CD1c-positive myeloid dendritic cell (primary cell): Measurements from ENCODE around the gene TTC7B.
"Not testable (repeated sequence)": the region's sequence is repeated elsewhere in the genome, so short reads cannot be mapped to it uniquely, and the experiment has no call there.

Source experiments
- DNase-seq: peaks from one replicate; pipeline ENCODE4 v3.0.0-alpha.2; 2016; ENCODE audit errors: extremely low spot score

TTC7B gene

DNA sequence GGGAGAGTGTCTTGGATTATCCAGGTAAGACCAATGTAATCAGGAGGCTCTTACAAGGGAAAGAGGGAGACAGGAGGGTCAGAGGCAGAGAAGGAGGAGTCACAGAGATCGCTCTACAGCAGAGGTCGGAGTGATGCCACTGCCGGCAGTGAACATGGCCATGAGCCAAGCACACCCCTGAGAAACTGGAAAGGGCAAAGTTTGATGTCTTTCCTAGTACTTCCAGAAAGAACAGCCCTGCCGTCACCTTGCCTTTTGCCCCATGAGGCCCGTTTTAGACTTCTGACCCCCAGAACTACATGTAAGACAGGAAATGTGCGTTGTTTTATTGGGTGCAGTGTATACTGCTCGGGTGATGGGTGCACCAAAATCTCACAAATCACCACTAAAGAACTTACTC is 285.7 kb downstream of the TTC7B start:
- DNase-seq: no peak

DNA sequence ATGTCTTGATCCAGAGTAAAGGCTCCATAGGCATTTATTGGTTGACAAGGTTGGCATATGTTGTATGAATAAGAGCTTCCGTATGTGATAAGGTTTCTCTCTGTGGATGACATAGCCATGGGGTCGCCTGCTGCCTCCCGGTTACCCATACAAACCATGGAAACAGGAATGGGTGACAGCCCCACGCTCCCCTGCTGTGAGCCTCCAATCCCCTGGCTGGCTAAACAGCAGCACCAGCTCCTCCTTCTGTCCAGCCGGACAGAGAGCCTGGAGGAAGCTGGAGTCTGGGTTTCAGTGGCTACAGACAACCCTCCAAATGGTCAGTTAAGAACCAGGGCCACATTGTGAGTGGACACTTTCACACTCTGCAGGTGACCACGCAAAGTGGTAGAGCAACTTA is 288.3 kb downstream of the TTC7B start:
- DNase-seq: no peak

DNA sequence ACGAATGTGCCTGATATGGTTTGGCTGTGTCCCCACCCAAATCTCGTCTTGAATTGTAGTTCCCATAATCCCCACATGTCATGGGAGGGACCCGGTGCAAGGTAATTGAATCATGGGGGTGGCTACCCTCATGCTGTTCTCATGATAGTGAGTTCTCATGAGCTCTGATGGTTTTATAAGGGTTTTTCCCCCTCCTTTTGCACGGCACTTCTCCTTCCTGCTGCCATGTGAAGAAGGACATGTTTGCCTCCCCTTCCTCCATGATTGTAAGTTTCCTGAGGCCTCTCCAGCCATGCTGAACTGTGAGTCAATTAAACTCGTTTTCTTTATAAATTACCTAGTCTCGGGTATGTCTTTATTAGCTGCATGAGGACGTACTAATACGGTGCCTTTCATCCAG is 289.7 kb downstream of the TTC7B start:
- not testable (repeated sequence) for DNase-seq

DNA sequence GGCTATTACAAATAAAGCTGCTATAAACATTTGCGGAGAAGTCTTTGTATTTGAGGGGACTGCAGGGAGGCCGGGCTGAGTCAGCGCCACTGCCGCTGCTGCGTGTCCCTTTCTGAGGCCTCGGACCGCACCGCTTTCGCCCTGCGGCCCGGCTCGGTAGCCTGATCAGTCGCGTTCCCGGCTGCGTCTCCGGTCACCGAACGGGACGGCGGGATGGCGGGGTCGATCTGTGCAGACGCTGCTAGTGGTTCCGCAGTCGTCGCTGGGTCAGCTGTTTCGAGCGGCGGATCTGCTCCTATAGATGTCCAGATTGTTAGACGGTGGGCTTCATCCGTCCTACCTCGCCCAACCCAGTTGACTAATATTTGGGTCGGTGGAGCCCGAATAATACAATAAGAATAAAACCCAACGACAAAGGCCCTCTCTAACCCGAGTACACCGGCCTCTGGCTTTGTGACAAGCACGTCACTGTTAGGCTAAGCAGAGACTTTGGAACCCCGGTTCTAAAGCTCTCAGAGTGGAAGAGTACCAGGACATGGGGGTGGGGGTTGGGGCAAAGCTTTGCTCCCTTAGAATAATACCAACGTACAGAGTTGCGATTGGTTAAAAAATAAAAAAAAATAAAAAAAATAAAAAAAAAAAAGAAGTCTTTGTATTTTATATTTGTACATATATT is 290.7 kb downstream of the TTC7B start:
- not testable (repeated sequence) for DNase-seq

DNA sequence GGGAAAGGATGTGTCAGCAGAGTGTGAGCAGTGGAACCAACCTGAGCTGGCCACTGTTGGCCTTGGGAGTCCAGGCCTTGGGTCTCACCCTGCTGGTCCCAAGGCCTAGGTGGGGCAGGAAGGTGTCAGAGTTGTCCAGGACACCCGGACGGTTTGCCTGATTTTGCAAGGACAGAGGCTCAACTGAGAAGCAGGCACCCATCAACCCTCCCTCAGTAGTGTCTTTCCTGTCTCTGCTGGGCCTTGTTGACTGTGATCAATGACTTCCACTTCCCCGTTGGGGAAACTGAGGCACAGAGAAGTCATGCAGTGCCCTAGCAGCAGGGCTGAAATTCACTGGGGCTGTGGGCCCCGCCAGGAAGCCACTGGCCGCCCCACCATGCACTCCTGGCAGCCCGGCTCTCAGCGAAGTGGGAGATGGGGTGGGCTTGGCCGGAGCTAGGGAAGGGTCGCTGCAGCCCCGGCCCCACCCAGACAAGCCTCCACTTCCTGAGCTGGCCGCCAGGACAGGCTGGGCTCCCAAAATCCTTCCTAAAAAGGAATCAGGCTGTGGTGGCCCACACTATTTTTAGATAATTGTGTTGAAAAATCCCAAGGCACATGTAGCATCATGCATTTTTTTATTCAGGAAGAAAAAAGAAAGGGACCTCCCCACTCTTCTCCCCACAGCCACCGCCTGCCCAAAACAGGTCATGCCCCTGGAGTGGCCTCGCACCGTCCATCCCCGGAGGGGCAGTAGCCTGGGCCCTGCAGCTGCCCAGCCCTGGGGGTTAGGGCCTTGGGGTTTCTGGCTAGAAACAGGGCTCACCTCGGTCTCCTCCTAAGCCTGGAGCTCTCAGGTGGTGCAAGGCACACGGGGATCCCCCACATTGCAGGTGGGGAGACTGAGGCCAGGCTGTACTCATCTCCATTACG is 292.0 kb downstream of the TTC7B start:
- DNase-seq: no peak

DNA sequence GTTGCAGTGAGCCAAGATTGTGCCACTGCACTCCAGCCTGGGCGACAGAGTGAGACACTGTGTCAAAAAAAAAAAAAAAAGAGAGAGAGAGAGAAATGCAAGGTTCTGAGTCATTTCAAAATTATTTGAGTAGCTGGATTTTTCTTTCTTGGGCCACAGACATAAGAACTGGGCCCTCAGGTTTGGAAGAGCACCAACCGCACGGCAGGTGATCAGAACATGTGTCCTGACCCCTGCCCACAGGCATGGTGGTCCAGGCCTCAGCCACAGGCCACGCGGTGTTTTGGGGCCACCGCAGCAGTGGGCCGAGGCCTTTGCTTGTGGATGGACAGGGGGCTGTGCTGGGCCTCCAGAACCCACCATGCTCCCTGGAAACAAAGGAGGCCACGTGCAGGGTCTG is 292.7 kb downstream of the TTC7B start:
- no peak for DNase-seq

DNA sequence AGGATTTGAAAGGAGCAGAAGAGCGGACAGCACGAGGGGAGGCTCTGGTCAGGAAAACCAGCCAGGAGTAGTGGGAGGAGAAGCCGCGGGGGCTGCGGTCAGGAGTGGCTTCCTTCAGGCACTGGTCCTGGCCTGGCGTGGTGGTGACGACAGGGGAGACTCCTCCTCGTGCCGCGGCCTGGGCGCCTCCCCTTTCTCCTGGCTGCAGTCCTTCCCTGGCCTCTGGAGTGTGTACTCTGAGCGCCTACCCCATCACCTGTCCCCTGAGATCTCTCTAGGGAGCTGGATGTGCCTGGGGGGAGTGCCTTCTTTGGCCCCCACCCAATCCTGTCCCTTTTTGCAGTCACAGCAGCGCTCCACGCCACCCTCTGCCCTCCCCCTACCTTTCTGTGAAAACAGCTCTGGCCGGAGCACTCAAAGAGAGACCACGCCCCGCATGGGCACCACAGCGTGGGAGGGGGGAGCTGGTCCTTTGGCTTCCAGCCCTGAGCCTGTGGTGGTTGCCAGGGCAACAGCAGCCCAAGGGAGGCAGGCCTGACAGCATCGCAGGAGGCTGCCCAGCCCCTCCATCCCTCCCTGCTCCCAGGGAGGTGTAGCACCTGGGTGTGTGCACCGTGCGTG is 293.5 kb downstream of the TTC7B start:
- no peak for DNase-seq

DNA sequence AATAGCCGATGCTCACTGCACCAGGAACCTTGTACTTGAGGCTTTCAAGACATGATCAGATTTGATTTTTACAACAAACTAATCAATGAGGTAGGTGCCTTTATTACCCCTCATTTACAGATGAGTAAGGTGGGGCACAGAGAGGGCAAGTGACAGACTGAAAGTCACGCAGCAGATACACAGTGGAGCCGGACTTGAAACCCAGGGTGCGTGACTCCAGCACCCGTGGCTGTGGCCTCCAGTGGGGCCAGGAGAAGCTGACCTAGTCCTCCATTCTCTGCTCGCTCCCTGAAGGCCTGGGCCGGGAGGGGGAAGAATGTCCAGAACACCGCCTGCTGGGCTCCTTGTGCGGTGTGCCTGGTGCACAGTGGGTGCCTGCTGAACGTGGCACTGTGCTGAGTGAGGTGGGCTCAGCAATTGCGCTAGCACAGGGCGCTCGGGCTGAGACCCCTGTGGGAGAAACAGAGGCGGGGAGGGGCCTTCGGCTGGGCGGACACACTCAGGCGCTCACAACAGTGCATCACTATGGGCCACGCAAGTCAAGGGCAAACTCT is 294.2 kb downstream of the TTC7B start:
- DNase-seq: no peak

DNA sequence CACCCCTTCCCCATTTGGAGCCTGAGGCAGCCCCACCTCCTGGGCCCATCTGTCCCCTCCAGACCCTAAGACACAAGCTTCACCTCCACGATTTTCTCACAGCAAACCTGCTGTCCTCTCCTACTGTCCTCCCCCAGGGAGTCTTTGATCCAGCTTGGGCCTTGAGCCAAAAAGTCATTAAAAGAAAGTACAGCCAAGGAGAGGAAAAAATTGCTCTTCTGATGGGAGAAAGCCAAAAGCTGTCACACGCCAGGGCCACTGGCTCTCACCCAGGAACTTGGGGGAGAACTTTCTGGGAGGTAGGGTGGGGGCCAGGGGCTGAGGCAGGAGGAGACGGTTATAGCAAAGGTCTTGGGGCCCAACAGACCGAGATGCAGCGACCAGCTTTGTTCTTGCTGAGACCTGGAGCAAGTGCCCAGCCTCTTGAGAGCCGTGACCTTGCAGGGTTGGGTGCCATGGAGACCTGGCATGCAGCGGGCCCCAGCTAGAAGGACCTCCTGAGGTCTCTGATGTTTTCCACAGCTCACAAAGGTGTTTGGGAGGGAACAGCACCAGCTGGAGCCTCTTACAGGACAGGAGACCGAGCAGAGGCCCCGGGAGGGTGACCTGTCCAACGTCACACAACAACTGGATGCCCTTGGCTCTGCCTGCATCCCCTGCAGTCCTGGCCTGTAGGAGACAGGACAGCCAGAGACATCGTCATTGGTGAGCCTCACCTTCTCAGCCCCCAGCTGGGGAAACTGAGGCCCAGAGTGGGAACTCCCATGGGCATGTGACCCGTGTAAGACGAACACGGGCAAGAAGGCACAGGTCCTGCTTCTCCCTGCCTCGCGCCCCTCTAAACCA is 294.9 kb downstream of the TTC7B start:
- DNase-seq: no peak

DNA sequence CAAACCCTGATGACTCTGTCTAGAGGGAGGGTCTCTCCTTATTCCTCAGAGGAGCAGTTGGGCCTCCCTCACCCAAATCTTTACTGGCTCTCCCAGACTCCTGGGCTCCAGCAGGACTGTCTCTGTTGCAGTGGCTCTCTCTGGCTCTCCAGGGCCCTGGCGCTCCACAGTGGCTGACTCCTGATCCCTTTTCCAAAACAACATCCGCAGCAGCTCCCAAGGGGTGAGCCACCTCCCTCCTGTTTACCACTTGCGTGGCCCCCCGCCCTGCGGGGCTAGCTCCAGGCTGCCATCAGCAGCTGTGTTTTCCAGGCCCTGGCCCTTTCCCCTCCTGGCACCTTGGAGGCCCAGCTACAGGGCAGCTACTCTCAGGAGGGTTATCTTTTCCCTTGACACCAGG is 295.9 kb downstream of the TTC7B start:
- no peak for DNase-seq

DNA sequence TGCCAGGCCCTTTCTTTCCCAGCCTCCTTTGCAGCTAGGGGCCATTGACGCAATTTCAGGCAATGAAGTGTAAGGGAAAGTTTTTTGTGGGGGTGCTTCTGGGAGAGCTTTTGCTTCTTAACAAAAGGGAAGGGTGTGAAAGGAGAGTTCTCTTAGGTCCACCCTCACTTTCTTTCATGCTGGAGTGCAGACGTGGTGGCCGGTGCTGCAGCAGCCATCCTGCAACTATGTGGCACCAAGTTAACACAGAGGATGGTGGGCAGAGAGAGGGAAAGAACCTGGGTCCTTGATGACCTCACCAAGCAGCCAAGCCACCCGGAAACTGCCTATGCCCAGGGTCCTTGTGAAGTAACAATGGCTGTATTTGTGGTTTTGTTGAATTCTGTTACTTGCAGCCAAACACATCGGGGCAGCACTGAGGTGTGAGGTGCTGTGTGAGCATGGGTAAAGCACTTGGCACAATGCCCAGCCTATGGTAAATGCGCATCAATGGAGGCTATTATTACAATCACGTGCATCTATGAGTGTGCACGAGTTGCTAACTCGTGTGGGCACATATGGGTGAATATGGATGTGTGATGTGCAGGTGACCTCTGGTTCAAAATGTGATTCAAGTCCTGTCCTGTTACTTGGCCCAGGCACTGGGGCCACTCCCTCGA is 296.8 kb downstream of the TTC7B start:
- DNase-seq: no peak

DNA sequence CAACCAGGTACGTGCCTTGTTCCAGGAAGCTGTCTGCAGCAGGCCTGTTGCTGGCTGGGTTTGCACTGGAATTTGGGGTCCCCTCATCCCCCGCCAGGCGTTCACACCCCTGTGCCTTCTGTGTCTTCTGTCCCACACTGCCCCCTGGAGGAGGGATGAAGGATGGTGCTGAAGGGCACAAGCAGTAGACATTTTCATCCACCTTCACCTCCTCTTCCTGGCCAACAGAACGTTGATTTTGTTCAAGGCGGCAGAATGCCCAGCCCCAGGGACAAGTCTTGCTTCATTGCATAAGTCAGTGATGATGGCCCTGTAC is 297.3 kb downstream of the TTC7B start:
- DNase-seq: no peak

DNA sequence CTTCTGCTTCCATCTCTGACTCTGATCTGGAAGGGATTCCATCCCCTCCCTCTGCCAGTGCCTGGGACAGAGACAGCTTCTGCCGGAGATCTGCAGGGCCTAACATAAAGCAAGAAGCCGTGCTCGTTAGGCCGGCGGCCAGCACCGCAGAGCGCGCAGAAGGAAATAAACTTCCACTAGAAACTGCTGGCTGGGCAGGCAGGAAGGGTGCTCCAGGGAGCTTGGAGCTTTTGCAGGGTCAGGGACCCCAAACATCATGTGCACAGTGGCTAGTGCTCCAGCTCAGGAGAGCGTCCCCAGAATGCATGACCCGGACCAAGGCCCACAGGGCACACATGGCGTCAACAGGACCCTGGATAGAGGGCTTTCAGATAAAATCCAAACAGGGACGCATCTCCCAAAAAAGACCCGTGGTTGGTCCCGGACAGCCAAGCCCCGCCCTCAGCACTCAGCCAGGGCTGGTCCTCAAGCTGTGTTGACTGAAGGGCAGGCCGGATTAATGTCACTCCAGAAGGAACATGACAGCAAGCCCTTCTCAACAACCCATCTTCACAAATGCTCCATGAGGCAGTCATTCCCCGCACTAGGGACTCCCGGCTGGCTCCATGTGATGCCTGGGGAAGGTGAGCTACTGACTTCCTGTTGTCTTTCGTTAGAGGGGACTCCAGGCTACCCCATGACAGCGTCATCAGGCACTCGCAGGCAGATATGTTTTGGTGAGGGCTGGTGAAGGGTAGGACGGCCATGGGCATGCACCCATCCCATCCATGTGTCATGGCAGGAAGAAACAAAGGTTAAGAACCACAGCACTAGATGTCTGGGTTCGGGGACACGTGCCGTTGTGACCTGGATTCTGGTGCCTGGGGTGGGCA is 297.9 kb downstream of the TTC7B start:
- DNase-seq: no peak

DNA sequence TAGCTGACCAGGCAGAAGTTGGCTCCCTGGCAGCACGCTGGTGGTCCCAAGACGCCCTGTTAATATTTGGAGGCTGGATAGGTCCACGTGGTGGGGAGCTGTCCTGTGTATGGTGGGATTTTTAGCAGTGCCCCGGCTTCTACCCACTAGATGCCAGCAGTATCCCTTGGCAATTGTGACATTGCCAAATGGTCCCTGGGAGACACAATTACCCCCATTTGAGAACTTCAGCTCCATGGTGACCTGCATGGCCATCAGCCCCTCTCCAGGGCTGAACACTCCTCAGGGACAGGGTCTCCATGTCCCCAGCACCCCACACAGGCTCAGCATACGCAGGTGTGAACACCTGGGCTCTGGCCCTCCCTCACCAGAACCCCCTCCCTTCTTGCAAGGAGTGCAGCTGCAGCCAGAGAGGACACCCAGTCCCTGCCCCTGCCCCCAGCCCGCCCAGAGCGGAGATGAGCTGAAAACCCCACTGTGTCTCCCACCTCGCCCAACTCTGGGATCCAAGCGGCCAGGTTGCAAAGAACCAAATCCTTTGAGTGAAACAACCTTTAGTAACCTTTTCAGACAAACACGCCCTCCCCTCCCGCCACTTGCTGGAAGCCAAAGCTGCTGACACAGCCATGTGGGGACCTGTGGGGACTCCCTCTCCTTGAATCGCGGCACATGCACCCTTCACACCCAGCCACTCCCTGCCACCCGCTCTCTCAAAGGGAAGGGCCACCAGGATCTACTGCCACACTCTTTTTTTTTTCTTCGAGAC is 299.0 kb downstream of the TTC7B start:
- DNase-seq: no peak

DNA sequence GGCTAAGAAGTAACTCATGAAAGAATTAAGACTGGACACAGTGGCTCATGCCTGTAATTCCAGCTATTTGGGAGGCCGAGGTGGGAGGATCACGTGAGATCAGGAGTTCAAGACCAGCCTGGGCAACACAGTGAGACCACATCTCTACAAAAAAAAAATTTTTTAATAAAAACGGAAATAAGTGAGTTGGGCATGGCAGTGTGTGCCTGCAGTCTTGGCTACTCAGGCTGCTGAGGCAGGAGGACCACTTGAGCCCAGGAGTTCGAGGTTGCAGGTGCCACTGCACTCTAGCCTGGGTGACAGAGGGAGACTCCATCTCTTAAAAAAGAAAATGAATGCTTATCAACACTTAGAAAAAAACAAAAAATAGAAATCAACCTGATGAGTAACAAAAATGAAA is 301.7 kb downstream of the TTC7B start:
- DNase-seq: no peak

DNA sequence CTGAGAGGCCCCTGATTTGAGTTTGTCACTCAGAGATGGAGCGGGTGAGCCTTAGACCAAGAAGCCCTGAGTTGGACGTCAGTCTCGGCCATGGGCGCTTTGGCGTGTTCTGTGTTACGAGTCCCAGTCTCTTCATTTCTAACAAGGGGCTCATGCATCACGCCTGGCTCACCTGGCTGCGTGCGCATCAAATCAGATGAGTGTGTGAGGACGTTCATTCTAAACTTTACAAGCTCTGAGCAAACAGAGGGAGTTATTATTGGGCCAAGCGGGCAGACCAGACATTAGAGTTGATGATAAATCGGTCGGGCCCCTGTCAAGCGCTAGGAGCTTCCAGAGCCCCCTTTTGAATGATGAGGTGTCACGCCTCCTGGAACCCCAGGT is 302.2 kb downstream of the TTC7B start:
- DNase-seq: no peak

DNA sequence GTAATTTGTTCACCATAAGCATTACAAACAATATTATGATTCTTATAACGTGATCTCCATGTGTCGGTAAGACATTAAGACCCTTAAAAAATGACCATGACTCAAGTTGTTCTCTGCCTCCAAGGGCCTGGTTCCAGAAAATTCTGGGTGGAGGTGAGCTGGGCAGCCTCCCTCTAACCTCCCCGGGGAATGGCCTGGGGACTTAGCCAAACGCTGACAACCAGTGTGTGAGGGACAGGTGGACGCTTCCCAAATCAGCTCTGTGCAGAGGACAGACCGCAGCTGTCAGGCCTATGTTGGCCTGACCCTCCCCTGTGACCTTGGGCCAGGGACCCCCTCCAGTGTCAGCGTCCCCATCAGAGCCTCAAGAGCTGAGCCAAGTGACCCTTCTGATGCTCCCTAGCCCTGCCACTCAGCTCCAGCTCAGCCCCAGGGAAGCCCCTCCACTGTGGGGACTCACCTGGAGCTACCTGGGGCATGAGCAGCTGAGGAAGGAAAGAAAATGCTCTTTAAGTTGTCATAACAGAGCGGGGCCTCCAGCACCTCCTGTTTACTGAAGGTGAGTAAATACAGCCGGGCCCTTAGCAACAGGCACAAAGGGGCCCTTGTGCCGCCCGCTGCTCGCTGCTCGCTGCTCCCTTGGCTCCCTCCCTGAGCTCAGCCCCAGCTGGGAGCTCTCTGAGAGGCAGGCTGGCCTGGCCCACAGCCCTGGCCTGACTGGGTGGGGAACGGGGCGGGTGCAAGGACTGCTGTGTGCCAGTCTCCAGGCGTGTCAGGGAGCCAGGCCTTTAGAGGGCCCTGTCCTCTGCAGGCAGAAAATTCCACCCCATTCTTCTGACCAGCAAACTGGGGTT is 302.8 kb downstream of the TTC7B start:
- no peak for DNase-seq

DNA sequence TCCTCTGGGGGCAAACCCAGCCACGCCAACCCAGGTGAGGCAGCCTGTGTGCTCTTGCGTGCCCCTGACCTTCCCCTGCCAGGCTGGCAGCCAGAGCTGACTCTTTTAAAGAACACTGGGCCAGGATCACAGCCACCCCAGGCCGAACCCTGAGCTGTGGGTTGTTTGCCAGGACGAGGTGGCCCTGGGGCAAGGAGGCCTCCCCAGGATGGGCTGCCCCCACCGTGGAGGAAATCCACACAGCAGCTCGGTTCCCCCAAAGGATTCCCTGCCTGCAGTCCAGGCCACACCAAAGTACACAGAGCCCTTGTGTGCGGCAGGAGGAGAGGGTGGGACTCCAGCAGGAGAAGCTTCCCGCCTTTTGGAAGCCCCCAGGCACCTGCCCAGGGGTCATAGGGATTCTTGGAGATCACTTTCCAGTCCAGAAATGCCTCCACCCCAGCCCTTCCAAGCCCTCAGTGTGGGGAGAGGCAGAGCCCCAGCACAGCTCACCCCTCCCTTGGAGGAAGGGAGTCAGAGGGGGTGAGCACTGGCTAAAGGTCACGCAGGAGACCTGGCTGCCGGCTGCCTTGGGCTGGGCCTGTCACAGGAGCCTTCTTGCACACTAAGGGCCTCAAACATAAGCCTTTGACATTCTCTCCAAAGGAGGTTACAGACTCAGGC is 303.8 kb downstream of the TTC7B start:
- DNase-seq: no peak
